ENCODE data around the gene AVPR1B. TPM values are rescaled to one million over a fixed set of nuclear protein-coding genes. Genes with fewer than 3 reads are reported as not detected.

AVPR1B gene
- polyA plus RNA-seq (2013, experiment 1 of 2; ENCODE audit: insufficient read length), result not detected
- polyA plus RNA-seq (2013, experiment 2 of 2; ENCODE audit: insufficient read length), result not detected

DNA sequence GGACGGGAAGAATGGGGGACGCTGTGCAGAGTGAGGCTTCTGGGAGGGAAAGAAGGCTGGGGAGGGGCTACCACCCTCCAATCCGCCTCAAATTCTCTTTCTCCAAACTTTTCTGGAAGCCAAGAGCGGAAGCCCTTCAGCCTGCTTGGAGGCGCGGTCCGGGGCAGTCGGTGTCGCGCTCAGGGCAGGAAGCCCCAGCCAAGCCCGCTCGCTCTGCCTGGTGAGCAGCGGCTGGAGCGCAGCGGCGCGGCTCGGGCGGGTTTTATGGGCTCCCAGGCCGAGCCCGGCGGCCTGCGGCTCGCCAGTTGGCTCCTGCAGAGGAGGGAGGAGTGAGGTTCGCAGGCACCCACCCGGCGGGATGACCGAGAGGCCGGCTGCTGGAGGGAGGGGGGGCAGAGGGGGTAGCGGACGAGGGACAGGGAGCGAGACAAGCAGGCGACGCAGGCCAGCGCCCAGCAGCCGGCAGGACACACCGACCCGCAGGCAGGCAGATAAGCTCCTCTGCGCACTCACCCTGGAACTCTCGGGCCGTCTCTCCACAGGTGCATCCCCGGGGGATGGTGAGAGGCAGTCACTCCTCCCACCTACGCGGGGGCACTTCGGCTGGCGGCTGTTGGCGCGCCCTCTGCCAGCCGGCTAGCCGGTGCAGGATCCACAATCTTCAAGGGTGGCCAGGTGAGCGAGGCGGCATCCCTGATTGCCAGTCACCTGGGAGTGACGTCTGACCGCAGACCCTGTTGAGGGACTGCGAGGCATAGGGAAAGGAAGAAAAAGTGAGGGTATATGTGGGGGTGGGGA is at the start of gene AVPR1B:
TSS of gene AVPR1B (minus strand) at position 238 of the 798 bp plus-strand sequence. CDS start 498 bp downstream, outside the sequence.
- peak; percentile 29 for DNase-seq

DNA sequence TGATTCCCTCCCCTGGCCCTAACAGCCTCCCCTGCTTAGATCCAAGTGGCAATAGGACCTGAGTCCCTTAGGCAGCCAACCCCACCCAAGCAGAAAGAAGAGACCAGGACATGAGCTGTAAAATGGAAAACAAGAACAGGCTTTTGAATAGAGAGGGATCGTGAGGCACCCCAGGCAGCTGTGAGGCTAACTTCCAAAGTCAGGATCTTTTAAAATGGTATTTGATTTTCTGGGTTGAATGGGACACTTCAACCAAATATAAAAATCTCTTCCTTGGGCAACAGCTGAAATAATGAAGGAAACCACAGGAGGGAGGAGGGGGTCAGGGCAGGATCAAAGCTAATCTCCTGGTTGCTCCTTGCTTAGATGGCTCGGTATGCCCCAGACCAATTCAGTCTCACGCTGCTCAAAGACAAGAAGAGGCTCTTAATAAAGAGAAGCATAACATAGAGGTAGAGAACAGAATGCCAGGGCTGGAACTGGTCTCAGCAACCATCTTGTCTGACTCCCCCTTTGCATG is 28.6 kb upstream of the AVPR1B start:
- no peak for DNase-seq

GRCh38 chr1:206144605-206145004 is 27.4 kb upstream of the AVPR1B start:
- DNase-seq, result no peak

DNA sequence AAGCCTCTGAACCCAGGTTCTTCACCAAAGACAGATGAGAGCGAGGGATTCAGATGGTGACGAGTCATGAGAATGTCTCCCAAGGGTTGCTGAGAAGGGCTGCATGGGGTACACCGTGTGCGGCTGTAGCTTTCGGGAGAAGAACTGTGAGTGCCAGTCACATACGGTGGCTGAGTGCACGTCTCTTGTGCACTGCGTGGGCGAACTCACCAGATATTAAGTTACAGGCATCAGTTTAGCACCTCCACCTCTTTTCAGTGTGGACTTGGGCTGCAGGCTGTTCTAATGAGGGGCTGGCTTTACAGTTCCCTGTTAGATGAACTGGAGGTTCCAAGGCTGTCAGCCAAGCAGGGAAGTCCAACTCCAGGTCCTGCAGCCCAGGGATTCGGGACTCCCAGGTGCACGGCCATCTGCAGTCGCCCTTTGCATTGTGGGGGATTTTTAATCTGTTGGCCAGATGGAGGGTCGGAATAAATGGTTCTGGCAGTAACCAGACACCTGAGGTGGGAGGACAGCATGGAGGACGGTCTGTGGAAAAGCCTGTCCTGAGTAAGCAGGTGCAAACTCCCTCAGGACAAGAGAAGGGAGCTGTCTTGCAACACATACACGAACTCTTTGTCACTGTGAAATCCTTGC is 26.5 kb upstream of the AVPR1B start:
- DNase-seq, result no peak

GRCh38 chr1:206142770-206143169 is 25.6 kb upstream of the AVPR1B start:
- DNase-seq, result no peak

- DNase-seq, result no peak
Measured at GRCh38 chr1:206142011-206142410, 24.8 kb upstream of the AVPR1B start.

DNA sequence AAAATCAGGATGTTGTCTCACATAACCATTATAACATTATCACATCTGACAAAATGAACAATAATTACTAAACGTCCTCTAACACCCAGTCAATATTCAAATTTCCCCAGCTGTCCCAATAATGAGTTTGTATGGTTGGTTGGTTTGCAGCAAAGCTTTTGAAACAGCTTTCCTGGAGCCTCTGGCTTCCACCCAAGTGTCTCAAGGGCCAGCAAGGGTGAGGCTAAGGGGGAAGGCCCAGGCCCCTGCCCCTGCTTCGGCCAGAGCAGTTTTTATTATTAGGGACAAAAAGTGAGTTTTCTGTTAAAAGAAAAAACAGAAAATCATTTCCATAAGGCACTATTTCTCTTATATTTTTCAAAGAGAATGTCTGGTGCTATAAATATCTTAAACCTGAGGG is 19.1 kb upstream of the AVPR1B start:
- DNase-seq, result no peak

DNA sequence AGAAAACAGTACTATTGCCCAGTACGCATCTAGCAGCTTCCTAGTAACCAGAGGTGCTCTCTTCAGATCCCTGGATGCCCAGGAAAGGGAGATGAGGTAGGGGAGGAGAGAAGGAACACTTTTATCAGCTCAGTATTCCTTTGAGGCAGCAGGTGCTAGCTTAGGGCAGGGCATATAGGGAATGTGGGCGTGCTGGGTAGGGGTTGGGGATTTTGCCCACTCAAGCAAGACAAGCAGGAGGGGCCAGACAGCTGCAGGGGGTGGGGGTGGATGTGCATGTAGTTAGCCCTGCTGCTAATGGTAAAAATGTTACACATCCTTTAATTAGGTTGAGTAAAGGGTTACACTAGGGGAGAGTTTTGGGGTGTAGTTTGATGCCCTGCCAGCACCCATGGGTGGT is 18.1 kb upstream of the AVPR1B start:
- no peak for DNase-seq

GRCh38 chr1:206133751-206134415 is 16.7 kb upstream of the AVPR1B start:
- DNase-seq, result no peak

GRCh38 chr1:206131037-206131436 is 13.8 kb upstream of the AVPR1B start:
- DNase-seq, result no peak

GRCh38 chr1:206128196-206128595 is 11.0 kb upstream of the AVPR1B start:
- no peak for DNase-seq

DNA sequence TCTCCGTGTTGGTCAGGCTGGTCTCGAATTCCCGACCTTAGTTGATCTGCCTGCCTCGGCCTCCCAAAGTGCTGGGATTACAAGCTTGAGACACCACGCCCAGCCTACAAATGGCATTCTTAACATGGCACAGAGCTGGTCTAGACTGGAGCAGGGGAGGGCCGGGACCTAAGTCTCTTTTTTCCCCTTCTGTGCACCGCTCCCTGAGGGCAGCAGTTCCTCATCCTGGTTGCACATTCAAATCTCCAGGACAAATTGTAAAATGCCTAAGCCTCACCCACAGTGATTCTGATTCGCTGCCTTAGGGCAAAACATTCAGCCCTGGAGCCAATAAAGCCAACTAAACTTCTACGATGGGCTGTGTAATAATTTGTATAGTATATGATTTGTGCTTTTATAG is 10.1 kb upstream of the AVPR1B start:
- DNase-seq, result no peak

DNA sequence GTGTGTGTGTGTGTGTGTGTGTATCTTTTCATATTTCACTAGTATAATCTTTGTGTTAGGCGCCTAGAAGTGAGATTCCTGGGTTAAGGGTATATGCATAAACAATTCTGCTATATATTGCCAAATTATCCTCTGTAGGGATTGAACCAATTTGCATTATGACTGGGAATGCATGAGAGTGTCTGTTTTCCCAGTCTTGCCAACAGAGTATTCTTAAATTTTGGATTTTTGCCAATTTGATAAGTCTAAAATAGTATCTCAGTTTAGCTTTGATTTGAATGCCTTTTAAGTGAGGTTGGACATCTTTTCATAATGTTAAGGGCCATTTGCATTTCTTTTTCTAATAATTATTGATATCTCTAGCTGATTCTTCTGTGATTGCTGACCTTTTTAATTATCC is 8.2 kb upstream of the AVPR1B start:
- DNase-seq, result no peak

DNA sequence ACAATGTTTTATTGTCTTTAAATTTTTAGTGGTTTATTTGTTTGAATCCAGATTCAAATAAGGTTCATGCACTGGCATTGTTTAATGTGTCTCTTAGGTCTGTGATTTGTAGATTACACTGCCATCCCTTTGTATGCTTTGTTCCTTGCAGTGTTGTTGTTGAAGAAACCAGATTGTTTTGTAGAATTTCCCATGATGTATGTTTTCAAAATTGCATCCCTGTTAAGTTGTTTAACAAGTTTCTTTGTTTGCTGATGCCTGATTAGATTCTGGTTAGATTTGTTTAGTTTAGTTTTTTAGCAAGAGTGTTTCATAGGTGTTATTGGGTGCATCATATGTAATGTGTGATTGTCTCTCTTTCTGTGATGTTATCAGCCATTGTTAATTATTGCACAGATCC is 5.5 kb upstream of the AVPR1B start:
- no peak for DNase-seq

- DNase-seq, result no peak
Measured at GRCh38 chr1:206121269-206121668, 4.1 kb upstream of the AVPR1B start.

GRCh38 chr1:206120406-206120805 is 3.2 kb upstream of the AVPR1B start:
- DNase-seq, result no peak

- no peak for DNase-seq
Measured at GRCh38 chr1:206116873-206117150, 376 bp downstream of the AVPR1B start.

DNA sequence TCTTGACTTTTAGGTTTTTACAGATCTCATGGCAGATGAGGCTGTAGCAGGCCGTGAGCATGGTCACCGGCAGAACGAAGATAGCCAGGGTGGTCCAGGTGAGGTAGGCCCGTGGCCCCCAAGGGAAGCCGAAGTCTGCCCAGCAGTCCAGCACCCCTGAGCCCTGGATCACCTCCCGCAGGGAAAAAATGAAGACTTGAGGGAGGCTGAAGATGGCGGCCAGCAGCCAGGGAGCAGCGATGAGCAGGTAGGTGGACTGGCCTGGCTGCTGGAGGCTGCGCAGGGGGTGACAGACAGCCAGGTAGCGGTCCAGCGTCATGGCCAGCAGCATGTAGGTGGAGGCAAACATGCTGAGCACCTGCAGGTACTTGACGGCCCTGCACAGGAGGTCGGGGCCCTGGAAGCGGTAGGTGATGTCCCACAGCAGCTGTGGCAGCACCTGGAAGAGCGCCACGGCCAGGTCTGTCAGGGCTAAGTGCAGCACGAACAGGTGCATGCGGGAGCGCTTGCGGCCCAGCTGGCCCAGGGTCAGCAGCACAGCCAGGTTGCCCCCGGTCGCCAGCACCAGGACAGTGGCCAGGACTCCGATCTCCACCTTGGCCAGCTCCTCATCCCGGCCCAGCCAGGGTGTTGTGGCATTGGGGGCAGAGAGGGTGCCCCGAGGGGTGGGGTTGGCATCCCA is 856 bp downstream of the AVPR1B start:
- DNase-seq, result no peak

GRCh38 chr1:206115791-206116190 is 1.4 kb downstream of the AVPR1B start:
- no peak for DNase-seq

DNA sequence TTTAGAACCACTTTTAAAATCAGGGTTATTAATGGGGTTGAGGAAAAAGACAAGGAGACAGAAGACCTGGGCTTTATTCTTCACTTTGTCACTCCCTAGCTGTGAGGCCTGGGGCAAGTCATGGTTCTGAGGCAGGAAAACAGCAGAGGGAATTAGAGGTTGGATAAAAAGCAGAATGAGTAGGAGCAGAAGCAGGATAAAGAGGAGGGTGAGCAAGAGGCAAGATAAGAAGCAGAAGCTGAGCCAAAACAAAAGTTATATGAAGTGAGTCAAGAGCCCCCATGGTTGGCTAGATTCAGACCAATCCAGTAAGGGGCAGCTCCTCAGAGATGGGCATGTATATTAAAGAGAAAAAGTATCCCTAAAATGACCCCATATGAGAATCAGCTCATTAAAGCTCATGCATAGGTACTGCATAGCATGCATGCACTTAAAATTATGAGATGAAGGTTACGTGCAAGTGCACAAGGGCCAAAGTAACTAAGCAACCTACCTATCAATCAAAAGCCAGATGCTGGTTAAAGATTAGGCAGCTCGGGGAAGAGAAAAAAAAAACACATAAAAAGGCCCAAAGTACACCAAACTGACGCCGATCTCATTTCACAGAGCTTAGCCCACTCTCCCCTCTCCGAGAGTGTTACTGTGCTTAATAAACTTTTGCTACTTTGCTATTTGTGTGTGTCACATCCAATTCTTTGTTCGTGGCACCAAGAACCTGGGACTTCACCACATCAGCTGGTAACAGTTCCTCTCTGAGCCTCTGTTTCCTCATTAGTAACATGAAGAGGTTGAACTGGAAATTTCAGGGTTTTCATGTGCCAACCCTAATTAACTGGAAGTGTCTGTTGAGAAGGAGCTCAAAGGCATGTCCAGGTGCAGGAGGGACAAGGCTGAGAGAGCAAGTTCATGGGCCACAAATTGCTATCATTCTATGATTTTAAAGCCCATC is 2.2 kb downstream of the AVPR1B start:
- no peak for DNase-seq

DNA sequence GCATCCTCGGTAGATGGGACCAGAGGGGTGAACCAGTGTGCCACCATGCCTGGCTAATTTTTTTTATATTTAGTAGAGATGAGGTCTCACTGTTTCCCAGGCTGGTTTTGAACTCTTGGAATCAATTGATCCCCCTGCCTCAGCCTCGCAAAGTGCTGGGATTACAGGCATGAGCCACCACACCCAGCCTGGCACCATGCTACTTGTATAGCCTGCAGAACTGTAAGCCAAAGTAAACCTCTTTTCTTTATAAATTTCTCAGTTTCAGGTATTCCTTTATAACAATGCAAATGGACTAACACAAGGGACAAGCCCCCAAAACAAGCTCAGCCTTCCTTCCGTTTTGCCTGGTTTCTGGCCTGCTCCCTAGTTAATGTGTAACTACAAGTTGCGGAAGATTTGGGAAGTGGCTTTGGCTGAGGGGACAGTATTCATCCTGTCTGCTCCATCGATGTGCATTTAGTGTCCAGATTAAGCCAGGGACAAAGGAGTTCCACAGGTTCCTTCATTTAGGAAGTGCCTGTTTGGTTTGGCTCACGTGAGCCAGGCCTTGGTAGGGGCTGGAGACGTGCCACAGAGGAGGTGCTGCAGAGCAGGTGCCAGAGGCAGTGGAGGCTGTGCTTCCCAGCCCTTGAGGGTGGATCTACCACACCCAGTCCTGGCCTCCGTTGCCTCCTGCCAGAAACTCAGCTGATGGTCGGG is 4.4 kb downstream of the AVPR1B start:
- no peak for DNase-seq

Data from fibroblast of skin of scalp (primary cell).